Common myeloid progenitor, CD34-positive (primary cell): ENCODE data around the gene OR2B3.

Experiments used
- CTCF ChIA-PET: fragments of 350-600 bp; sonication (Branson Sonifier 250); formaldehyde crosslinking; loops from one replicate; lab custom pipeline; 2021; ENCODE audit warnings: antibody characterized with exemption; lab: Charles Lee
- POLR2A ChIA-PET: fragments of 350-600 bp; sonication (Branson Sonifier 250); formaldehyde crosslinking; loops from one replicate; lab custom pipeline; 2021; ENCODE audit warnings: antibody characterized with exemption; lab: Charles Lee
- DNase-seq, 3 donors: peaks; one replicate each; pipeline versions ENCODE4 v3.0.0 to v3.0.0-alpha.2; 2013
- H3K27ac ChIP-seq, 2 experiments: 1 replicate in 1 of 2; 2 replicates in 1 of 2; pipeline ENCODE4 v1.7.0; 2013; ENCODE audit warnings: inconsistent platforms in 2 of 2, low read length in 2 of 2, mild to moderate bottlenecking in 2 of 2, low read depth in 1 of 2, moderate library complexity in 1 of 2; ENCODE audit not compliant: severe bottlenecking in 2 of 2, insufficient read depth in 1 of 2, poor library complexity in 1 of 2
- H3K27me3 ChIP-seq, 5 experiments: replicated peaks in 2 of 5; 1 replicate in 3 of 5; 2 replicates in 2 of 5; pipeline versions ENCODE4 v1.6.1 to v1.7.0; 2013; ENCODE audit warnings: low read length in 4 of 5, mild to moderate bottlenecking in 2 of 5, moderate library complexity in 2 of 5, inconsistent platforms in 1 of 5; ENCODE audit not compliant: insufficient read depth in 5 of 5, control insufficient read depth in 4 of 5
- H3K36me3 ChIP-seq, 4 experiments: 1 replicate in 2 of 4; 2 replicates in 2 of 4; pipeline versions ENCODE4 v1.6.1 to v1.7.0; 2013; ENCODE audit warnings: low read length in 3 of 4, control low read depth in 1 of 4, mild to moderate bottlenecking in 1 of 4; ENCODE audit not compliant: control insufficient read depth in 4 of 4, insufficient read depth in 4 of 4
- H3K4me1 ChIP-seq, 4 experiments: 1 replicate in 3 of 4; 2 replicates in 1 of 4; pipeline versions ENCODE4 v1.6.1 to v1.7.1; 2013; ENCODE audit warnings: low read length in 3 of 4, mild to moderate bottlenecking in 3 of 4, control low read depth in 1 of 4, inconsistent platforms in 1 of 4, moderate library complexity in 1 of 4; ENCODE audit not compliant: control insufficient read depth in 4 of 4, insufficient read depth in 4 of 4; ENCODE audit errors: control extremely low read depth in 1 of 4
- H3K4me3 ChIP-seq, 7 experiments: 1 replicate in 4 of 7; 2 replicates in 3 of 7; pipeline versions ENCODE4 v1.5.1 to v1.7.0; 2013; ENCODE audit warnings: mild to moderate bottlenecking in 7 of 7, low read length in 6 of 7, moderate library complexity in 6 of 7, inconsistent platforms in 2 of 7, low read depth in 2 of 7, control low read depth in 1 of 7; ENCODE audit not compliant: insufficient read depth in 4 of 7, control insufficient read depth in 1 of 7; ENCODE audit errors: extremely low read depth in 1 of 7
- H3K9me3 ChIP-seq, 5 experiments: 1 replicate in 4 of 5; 2 replicates in 1 of 5; pipeline versions ENCODE4 v1.6.1 to v1.7.1; 2013; ENCODE audit warnings: low read length in 4 of 5, mild to moderate bottlenecking in 2 of 5, inconsistent platforms in 1 of 5, low read depth in 1 of 5, moderate library complexity in 1 of 5; ENCODE audit not compliant: control insufficient read depth in 4 of 5, insufficient read depth in 2 of 5; ENCODE audit errors: control extremely low read depth in 1 of 5
- WGBS: methylation state at CpG from one replicate; pipeline ENCODE4 v1.1.5; 2013; ENCODE audit not compliant: insufficient coverage; 5-methylcytosine and 5-hydroxymethylcytosine counted together

The OR2B3 gene

GRCh38 chr6:29051680-29052079 is 35.4 kb downstream of the OR2B3 start:
- Histone ChIP-seq H3K27me3 (peaks cover 0 to 48% (median 13%) of the 10 kb centered on the region in 5 experiments), H3K36me3 (no peaks in the 10 kb centered on the region), H3K4me1 (no peaks in the 10 kb centered on the region), H3K9me3 (peaks cover 0 to 5% (median 0%) of the 10 kb centered on the region in 5 experiments), H3K27ac (no peak overlapping the region), H3K4me3 (no peak overlapping the region)
- CTCF ChIA-PET: no interaction called here
- POLR2A ChIA-PET: no interaction called here
- no CpG with 5 or more reads among the region's 3 CpGs for WGBS
- DNase-seq: no peak

GRCh38 chr6:29045075-29045474 is 42.0 kb downstream of the OR2B3 start, which contains the start of gene OR2W1:
TSS of gene OR2W1 (minus strand) at chr6:29045175. CDS start at chr6:29045175, 0 bp downstream.
- Histone ChIP-seq H3K4me1 (no peaks in the 10 kb centered on the region), H3K36me3 (no peaks in the 10 kb centered on the region), H3K9me3 (peaks cover 0 to 5% (median 0%) of the 10 kb centered on the region in 5 experiments), H3K4me3 (no peak within 1 kb of the TSS), H3K27me3 (peaks cover 2 to 49% (median 11%) of the 10 kb centered on the region in 5 experiments), H3K27ac (no peak within 1 kb of the TSS)
- ChIA-PET POLR2A (no interaction called here), CTCF (no interaction called here)
- no peak for DNase-seq
- WGBS: no CpG with 5 or more reads among the region's 1 CpG
